ENCODE results near the gene HPSE2. TPM values are rescaled to one million over a fixed set of nuclear protein-coding genes. Genes with fewer than 3 reads are reported as not detected.
A peak's percentile ranks its signal among the peaks of the same experiment; 100 is the strongest.

The HPSE2 gene
- total and polyA plus RNA-seq, 2 donors (not counting 1 experiment from before 2014, with no cell fraction given), result not detected

GRCh38 chr10:98469001-98469931, 766.4 kb downstream of the HPSE2 start:
- H3K27me3 Mint-ChIP-seq, result peaks cover 6% of the 10 kb centered on the region
- POLR2A ChIA-PET, result no interaction called here

More at GRCh38 chr10:98469001-98469931, 766.4 kb downstream of the HPSE2 start:
- no CpG with 5 or more reads among the region's 2 CpGs for WGBS (ENCODE audit: insufficient coverage)
- no peak overlapping the region for H3K4me3 ChIP-seq (ENCODE audit: control extremely low read depth in 1 of 5, extremely low read depth in 1 of 5, insufficient read depth in 1 of 5, low read depth in 2 of 5, low read length in 4 of 5)
- Mint-ChIP-seq H3K27ac (no peak overlapping the region), H3K4me1 (peaks cover 9% of the 10 kb centered on the region), H3K9me3 (ENCODE audit: insufficient read depth) (no peaks in the 10 kb centered on the region), H3K4me3 (peak overlapping the region; percentile 86)
- H2AFZ ChIP-seq (ENCODE audit: insufficient read depth, low read depth, low read length, poor library complexity, severe bottlenecking), result no peak overlapping the region
- peaks cover 4 to 9% of the 10 kb centered on the region in 2 donors for H3K4me1 ChIP-seq (ENCODE audit: control insufficient read depth in 2 of 2, insufficient read depth in 2 of 2, low read length in 2 of 2)
- no peak overlapping the region for H3K4me2 ChIP-seq (replicated peaks; ENCODE audit: low read depth, low read length, poor library complexity, severe bottlenecking)
- CTCF ChIA-PET, result interaction anchor here (1.0 to 8.6 kb wide), 10 partner anchors 10 to 923 kb away, joined by 3 to 141 read pairs (median 16); no protein-coding TSS in a partner anchor
- intact Hi-C loops (cut with micrococcal nuclease), result loop anchor here (5.0 kb wide), 1 partner anchor 337 kb away; the partner anchor contains the start of gene R3HCC1L
- no peaks in the 10 kb centered on the region for H3K79me2 ChIP-seq (ENCODE audit: control insufficient read depth, insufficient read depth, low read length)
- ATAC-seq (ENCODE audit: low read depth), result no peak
- peaks cover 0 to 5% (median 2%) of the 10 kb centered on the region in 4 experiments for H3K27me3 ChIP-seq (replicated peaks in 1 of 4; ENCODE audit: control extremely low read depth in 1 of 4, control insufficient read depth in 3 of 4, insufficient read depth in 4 of 4, low read length in 3 of 4)
- H3K9me3 ChIP-seq (ENCODE audit: control extremely low read depth in 1 of 3, control insufficient read depth in 2 of 3, insufficient read depth in 1 of 3, low read length in 2 of 3), result no peaks in the 10 kb centered on the region
- TF ChIP-seq CTCF (IDR thresholded peaks at IDR 0.05), result no peak
- no peak for TF ChIP-seq EZH2 (IDR thresholded peaks at IDR 0.05; ENCODE audit: borderline replicate concordance, insufficient read depth, low read depth, low read length, poor library complexity, severe bottlenecking)
- H3K9ac ChIP-seq (ENCODE audit: low read length), result no peak overlapping the region
- DNase-seq, result no peak
- H3K36me3 ChIP-seq (replicated peaks in 1 of 2; ENCODE audit: control extremely low read depth in 1 of 2, control insufficient read depth in 1 of 2, extremely low read depth in 1 of 2, insufficient read depth in 2 of 2, low read length in 1 of 2), result no peaks in the 10 kb centered on the region
- H4K20me1 ChIP-seq (ENCODE audit: control insufficient read depth, insufficient read depth, low read length, poor library complexity, severe bottlenecking), result no peaks in the 10 kb centered on the region
- H3K27ac ChIP-seq (ENCODE audit: low read length in 2 of 2), result no peak overlapping the region
